NAMALWA (cell line): ENCODE results near the gene ZNF248.
"Not testable (repeated sequence)": the region's sequence is repeated elsewhere in the genome, so short reads cannot be mapped to it uniquely, and the experiment has no call there.

ENCODE experiments used
- DNase-seq: peaks from one replicate; pipeline ENCODE4 v3.0.0-alpha.2; 2015; ENCODE audit warnings: low spot score

ZNF248 gene

DNA sequence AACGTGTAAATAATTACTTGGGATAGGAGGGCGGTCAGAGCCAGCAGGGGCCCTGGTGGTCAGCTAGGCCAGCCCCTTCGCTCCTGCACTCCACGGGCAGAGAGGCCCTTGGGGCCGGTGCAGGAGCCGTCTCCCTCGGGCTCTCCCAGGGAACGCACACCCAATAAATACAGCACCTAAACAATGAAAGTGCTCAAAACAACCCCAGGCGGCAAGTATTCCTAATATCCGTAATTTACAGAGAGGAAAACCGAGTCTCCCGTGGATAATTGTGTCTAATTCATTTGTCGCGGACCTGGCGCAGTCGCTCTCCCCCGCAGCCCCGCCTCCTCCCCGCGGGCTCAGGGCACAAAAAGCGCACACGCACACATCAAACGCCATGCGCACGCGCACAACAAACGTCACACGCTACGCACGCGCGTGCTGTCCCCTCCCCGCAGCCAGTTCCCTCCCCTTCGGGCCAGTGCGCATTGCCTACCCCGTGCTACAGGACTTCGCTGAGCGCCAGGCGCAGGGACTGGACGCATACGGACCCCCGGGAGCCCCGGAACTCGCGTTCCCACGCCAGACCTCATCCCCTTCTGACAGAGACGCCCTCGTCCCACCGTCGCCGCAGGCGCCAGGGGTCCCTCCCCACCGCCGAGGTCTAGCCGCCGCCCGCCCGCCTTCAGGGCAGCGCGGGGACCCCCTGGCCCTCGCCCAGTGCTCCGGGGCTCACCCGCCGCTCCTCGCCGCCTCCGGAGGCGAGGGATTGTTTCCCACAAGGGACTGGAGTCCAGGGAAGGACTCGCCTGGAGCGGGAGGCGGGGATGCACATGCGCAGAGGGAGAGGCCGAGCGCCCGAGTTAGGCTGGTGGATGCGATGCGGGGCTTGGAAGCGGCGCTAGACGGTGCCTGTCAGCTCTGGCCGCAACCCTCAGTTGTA lies at the start of gene ZNF248:
Gene ZNF248 (minus strand): TSS at position 324 of the 925 bp plus-strand sequence. CDS start 1,300 bp downstream, outside the sequence.
- peak; percentile 97 for DNase-seq

DNA sequence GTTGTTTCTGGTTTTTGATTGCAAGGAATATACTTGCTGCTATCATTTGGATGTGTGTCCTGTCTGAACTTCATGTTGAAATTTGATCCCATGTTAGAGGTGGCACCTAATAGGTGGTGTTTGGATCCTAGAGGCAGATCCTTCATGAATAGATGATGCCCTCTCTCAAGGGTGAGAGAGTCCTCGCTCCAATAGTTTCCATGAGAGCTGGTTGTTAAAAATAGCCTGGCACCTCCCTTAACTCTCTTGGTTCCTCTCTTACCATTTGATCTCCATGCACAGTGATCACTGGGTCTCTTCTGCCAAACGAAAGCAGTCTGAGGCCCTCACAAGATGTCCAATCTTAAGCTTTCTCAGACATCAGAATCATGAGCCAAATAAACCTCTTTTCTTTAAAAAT lies 49.0 kb upstream of the ZNF248 start:
- DNase-seq = no peak

DNA sequence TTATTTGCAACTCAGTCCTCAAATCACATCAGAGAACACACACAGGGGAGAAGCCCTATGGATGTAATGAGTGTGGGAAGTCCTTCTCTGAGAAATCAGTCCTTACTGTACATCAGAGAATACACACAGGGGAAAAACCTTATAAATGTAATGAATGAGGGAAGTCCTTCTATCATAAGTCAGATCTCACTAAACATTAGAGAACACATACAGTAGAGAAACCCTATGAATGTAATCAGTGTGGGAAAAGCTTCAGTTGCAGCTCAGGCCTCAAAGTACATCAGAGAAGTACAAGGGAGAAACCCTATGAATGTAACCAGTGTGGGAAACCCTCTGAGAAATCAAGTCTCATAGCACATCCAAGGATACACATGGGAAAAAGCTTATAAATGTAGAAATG lies 39.0 kb upstream of the ZNF248 start:
- DNase-seq = no peak

DNA sequence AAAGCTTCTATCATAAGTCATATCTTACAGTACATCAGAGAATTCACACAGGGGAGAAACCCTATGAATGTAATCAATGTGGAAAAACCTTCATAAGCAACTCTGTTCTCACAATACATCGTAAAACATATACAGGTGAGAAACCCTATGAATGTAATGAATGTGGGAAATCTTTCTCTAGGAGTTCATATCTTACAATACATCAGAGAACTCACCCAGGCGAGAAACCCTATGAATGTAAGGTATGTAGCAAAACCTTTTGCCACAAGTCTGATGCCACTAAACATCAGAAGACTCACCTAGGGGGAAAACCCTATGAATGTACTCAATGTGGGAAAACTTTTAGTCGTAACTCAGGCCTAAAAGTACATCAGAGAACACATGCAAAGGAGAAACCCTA lies 38.3 kb upstream of the ZNF248 start:
- DNase-seq = no peak

DNA sequence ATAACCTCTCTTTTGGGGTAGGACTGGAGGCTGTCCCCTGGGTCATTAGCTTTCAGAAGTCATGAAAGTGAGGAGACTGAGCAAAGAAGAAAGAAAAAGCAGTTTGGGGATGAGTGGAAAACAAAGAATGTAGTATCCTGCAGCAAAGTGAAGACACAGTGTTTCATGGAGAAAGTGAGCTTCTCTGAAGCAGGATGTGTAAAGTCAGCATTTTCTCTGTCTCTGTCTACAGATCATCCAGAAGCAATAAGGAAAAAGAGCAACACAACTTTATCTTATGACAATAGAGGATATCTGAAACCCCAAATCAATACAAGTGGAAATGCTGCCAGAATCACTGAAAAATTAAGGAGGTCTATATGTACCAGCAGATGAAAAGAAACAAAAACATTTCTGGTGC lies 28.4 kb upstream of the ZNF248 start:
- no peak for DNase-seq

DNA sequence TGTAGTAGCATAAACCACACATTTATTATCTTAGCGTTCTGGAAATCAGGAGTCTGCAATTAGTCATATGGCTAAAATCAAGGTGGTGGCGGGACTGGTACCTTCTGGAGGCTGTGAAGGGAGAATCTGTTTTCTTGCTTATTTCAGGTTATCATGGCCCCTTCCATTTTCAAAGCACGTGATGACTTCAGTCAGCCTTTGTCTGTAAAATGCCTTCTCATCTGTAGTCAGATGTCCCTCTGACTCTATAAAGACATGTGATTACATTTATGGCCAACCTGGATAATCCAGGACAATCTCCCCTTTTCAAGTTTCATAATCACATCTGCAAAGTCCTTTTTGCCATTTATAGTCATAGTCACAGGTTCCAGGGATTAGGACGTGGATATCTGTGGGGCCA lies 15.5 kb upstream of the ZNF248 start:
- no peak for DNase-seq

DNA sequence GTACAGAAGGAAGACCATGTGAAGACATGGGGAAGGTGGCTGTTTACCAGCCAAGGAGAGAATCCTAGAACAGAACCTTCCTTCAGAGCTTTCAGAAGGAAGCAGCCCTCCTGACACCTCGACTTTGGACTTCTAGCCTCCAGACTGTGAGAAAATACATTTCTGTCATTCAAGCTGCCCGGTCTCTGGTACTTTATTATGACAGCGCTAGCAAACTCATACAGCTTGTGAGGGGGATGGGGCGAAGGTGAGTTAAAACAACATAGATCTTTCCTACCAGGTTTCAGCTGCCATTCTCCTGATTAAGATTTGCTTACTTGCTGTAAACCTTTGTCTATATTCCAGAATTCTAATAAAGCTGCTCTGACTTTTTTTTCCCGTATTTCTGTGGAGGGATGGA lies 14.9 kb upstream of the ZNF248 start:
- no peak for DNase-seq

DNA sequence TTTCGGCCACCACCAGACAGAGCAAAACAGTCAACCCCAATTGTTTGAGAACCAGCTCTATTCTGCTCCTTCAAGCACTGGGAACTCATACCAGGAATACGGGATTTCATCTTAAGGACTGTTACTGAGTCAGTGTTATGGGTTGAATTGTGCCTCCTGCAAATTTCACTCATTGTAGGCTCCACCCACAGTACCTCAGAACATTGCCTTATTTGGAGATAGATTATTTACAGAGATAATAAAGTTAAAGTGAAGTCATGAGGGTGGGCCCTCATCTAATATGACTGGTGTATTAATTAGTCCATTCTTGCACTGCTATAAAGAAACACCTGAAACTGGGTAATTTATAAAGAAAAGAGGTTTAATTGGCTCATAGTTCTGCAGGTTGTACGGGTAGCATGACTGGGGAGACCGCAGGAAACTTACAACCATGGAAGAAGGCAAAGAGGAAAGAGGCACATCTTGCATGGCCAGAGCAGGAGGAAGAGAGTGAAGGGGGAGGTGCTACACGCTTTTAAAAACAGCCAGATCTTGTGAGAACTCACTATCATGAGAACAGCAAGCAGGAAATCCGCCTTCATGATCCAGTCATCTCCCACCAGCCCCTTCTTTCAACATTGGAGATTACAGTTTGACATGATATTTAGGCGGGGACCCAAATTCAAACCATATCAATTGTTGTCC lies 14.3 kb upstream of the ZNF248 start:
- no peak for DNase-seq

DNA sequence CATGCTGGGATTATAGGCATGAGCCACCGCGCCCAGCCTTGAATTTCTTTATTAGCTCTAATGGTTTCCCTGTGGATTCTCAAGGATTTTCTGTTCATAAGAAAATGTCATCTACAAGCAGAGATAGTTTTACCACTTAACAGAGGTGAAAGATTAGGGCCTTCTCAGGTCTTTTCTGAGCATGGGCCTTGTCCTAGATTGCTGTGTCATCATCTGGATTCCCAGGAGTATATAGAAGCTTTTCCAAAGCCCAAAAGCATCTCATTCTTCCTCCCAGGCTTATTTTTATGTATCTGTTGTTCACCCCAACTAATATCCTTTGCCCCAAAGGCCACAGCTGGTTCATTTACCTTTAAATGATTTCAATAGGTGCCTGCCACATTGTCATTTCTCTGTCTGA lies 13.7 kb upstream of the ZNF248 start:
- no peak for DNase-seq

DNA sequence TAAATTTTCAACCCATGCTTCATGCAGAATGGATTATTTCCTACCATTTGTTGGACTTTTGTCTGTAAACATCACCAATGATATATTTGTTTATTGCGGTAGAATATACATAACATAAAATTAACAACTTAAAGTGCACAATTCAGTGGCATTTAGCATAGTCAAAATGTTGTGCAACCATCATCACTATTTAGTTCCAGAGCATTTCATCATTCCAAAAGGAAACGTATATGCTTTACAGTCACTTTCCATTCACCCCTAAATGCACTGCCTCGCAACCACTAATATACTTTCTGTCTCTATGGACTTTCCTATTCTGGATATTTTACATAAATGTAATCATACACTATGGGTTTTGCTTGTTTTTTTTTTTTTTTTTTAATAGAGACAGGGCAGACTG lies 11.4 kb upstream of the ZNF248 start:
- no peak for DNase-seq

DNA sequence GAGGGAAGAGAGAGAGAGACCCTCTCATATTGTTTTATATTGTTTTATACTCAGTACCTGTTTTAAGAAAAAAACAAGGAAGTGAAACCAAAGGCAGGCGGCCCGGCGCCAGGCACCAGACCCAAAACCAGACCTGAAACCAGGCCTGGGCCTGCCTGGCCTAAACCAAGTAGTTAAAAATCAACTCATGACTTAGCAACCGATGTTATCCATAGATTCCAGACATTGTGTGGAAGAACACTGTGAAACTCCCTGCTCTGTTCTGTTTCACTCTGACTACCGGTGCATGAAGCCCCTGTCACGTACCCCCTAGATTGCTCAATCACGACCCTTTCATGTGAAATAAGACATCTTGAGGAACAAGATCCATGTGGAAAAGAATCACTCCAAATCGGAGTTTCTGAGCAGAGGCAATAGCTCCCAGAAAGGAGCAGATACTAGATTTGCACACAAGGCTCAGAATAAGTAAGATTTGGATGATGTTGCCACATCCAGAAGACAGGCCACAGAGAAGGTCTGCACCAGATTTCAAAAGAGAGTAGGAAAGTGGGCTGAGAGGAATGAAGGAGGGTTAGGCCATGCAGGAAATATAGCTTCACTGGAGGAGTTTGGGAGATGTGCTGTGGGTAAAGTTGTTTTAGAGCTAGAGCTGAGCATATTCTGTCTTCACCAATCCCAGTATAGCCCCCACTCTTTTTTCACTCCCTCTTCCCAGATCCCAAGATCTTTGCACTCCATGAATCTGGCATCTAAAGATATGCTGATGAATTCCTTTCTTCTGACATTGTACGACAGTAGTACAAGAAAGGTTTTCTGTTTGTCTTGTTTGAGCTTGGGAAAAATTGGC lies 8.8 kb upstream of the ZNF248 start:
- peak; percentile 50 for DNase-seq

DNA sequence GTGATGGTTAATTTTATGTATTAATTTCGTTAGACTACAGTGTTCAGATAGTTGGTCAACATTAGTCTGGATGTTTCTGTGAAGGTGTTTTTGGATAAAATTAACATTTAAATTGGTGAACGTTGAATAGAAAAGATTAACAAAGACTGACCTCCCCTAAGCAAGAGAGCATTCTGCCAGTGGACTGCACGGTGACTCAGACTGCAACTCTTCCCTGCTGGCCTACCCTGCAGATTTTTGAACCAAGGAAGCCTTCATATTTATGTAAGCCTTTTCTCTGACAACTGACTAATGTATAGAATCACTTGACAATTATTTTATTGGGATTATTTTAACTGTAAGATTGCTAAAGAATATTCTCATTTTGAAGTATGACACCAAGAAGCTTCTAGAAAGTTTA lies 7.9 kb upstream of the ZNF248 start:
- no peak for DNase-seq

DNA sequence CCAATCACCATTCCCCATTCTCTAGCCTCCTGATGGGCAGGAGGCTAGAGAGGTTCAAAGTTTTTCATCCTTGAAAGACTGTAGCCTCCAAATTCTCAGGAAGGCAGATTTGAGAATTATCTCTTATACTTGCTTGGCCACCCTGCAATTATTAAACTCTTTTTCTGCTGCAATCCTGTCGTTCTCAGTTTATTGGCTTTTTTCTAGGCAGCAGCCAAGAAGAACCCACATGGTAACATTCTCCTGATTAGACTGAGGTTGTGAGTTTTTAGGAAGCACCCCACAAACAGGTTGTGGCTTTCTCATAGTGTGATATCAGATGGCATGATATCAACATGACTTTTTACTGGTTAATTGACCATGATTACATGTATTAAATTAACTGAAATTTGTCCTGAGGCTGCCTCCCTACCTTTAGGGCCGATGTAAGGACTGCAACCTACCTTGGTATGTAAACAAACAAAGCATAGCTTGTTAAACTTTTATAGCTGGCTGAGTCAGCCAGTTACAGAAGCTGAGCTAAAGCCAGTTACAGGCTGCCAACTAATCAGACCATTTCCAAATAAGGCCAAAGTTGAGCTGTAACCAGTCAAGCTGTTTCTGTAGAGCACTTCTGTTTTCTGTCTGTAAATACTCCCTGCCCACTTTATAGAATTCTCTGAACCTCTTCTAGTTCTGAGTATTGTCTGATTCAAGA lies 3.2 kb upstream of the ZNF248 start:
- no peak for DNase-seq

DNA sequence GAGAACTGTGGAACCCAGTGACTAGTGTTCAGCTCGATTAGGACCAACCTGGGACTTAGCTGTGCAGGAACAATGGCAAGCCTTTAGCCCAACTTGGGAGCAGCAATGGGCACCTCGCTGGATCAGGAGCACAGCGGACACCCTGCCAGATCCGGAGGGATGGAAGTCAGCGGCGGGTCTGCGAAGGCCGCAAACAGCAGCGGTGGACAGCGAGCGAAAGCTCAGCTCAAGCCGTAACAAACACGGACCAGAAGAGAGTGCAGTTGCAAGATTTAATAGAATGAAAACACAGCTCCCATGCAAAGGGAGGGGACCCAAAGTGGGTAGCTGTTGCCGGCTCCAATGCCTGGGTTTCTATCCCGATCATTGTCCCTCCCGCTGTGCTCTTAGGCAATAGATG lies 1.9 kb upstream of the ZNF248 start:
- not testable (repeated sequence) for DNase-seq

DNA sequence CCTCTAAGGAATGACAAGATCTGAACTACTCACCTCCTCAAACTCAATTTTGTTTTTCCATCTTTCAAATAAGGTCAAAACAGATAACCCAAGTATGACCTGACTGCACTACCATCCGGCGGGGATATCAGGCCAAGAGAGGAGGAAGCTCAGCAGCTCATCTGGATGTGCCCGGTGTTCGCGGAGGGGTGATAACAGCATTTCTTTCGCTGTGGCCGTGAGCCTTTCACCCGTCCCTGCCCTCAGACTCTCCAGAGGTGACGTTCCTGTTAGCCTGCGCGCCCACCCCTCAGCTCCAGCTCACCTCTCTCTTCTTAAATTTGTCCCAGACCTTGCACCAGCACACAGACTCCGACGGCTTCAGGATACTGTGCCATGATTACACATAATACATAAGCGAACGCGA lies 526 bp downstream of the ZNF248 start:
- peak; percentile 46 for DNase-seq

DNA sequence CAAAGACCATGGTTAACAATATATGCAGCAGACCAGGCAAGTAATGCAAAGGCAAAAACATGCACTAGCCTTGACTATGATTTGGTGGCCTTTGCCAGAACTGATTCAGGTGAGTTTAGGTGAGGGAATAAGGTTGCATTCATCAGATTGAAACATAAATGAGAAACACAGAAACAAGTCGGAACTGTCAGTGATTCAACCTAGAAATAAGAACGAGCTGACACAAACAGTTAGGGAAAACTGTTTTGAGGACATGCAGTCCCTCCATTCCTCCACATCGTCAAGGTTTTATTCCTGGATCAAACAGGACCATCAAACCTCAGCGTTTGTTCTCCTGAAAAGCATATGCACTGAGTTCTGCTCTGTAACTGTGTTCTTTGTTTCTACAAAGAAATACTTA lies 1.8 kb downstream of the ZNF248 start:
- no peak for DNase-seq

DNA sequence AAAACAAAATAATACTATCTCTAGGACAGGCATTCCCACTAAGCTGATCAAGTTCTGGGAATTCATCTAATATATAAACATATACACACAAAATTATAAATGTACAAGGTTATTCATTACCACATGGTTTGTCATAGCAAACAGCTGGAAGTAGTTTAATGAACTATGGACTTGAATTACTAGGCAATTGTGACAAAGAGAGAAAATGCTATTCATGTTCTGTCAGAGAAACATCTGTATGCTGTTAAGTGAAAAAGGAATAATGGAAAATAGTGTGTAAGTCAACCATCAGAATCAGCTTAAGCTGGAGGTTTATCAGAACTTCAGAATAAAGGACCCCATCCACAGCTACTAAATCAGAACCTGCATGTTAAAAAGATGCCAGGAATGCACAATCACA lies 2.8 kb downstream of the ZNF248 start:
- DNase-seq = no peak

DNA sequence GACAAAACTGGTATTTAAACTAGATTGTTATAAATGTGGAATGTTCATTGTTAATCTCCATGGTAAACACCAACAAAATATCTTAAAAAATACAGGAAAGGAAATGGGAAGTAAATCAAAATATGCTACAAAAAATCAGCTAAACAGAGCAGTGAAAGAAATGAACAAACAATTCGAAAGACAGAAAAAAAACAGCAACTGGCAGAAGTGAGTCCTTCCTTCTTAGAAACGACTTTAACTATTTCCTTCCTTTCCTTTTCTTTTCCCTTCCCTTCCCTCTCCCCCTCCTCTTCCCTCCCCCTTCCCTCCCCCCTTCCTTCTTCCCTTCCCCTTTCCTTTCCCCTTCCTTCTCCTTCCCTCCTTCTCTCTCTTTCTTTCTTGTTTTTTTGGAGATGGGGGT lies 12.8 kb downstream of the ZNF248 start:
- DNase-seq = no peak

DNA sequence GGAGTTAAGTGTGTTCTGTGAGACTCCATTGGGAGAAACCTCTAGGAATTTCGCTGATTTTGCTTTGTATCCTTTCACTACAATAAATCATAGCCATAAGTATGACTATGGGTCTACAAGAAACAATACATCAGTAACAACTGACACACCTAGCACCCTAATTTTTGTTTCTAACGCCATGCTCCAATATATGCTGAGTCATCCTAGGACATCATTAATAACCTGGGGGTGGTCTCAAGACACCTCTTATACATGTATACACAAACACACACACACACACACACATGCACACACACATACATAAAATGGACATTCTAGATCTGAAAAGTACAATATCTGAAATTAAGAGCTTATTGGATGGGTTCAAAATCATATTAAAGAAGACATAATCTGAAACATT lies 18.2 kb downstream of the ZNF248 start:
- DNase-seq = no peak

DNA sequence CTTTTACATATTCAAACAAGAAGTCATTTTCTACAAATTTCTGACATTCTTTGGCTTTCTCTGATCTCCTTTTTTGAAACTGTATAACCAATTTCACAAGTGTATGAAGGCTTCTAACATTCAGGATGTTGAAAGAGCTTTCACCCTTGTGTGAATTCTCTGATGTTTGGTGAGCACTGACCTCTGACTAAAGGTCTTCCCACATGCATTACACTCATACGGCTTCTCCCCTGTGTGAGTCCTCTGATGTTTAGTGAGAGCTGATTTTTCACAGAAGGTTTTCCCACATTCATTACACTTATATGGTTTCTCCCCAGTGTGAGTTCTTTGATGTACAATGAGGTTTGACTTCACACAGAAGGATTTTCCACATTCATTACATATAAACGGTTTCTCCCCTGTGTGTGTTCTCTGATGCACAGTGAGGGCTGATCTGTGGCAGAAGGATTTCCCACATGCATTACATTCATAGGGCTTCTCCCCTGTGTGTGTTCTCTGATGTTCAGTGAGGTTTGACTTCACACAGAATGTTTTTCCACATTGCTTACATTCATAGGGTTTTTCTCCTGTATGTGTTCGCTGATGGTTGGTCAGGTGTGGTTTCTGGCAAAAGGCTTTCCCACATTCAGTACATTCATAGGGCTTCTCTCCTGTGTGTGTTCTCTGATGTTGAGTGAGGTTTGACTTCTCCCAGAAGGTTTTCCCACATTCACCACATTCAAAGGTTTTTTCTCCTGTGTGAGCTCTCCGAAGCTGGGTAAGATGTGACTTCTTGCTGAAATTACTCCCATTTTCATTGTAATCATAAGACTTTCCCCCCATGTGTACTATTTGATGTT lies 25.7 kb downstream of the ZNF248 start:
- no peak for DNase-seq

DNA sequence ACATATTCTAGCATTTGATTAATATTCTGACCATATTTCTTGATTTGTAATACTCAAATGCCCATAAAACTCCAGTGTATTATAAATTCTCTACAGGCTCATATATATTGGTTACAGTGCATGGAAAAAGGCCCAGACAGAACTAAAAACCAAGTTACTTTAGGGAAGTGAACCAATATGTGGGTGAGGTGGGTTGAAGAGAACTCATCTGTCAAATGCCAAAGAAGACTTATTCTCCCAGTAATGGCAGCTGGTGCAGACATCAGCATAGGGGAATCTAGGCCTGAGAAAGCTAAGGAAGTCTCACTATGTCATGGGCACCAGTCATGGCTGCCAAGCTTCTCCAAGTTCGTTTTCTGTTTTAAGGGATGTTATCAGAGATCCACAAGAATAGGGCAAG lies 30.6 kb downstream of the ZNF248 start:
- no peak for DNase-seq
